C1 segment of cervical spinal cord (tissue), 14 donors: Measurements from ENCODE around the gene ELMOD2.
"Not testable (repeated sequence)": the region's sequence is repeated elsewhere in the genome, so short reads cannot be mapped to it uniquely, and the experiment has no call there.

Experiments
- DNase-seq, 14 donors: peaks; one replicate each; lab custom pipeline; 2025; lab: John Stamatoyannopoulos, UW

ELMOD2 gene, protein sequence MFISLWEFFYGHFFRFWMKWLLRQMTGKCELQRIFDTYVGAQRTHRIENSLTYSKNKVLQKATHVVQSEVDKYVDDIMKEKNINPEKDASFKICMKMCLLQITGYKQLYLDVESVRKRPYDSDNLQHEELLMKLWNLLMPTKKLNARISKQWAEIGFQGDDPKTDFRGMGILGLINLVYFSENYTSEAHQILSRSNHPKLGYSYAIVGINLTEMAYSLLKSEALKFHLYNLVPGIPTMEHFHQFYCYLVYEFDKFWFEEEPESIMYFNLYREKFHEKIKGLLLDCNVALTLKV

DNA sequence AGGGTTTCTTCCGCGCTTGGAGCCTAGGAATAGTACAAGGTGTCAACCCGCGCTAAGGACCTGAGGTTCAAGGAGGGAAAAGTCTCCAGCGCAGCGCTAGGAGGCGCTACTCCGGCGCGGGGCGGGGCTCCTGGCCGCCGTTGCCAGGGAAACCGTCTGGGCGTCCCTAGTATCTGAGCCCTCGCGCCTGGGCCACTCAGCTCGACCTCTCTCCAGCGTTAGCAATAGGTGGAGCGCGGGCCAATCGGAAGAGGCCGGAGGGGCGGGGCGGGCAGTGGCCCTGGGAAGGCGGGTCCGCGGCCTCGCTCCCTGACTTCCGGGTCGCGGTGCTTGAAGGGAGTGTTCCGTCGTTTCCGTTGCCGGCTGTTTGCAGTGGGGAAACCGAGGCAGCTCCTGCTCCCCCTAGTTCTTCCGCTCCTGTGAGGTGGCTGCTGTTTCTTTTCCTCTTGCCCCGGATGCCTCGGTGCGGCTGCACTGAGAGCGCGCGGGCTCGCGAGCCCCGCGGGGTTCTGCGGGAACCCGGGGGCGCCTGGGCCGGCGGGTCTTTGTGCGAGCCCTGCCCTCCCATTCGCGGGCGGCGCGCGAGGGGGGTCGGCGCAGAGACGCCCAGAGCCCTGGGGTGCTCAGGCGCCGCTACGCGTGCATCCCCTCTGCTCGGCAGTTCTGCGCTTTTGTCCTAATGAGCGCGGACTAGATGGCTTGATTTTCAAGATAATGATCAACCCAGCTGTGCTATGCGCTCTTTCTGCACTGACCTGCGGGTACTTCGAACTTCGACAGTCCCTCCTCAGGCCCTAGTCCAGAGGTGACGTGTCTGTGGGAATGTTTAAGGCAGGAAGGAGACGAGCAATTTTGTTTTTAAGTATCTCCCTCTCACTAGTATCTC is at the start of gene ELMOD2:
ELMOD2 (plus strand) TSS at position 312 of the 886 bp plus-strand sequence. CDS start 1,261 bp downstream, outside the sequence.
- DNase-seq = peak; percentile 61 to 98 (median 94)

DNA sequence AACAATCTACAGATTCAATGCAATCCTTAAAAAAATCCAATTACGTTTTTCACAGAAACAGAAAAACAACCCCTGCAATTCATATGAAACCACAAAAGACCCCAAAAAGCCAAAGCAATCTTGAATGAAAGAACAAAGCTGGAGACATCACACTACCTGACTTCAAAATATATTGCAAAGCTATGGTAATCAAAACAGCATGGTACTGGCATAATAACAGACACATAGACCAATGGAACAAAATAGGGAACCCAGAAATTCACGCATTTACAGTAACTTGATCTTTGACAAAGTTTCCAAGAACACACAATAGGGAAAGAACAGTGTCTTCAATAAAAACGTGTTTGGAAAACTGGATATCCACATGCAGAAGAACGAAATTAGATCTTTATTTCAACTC is 40.5 kb upstream of the ELMOD2 start:
- DNase-seq = no peak

DNA sequence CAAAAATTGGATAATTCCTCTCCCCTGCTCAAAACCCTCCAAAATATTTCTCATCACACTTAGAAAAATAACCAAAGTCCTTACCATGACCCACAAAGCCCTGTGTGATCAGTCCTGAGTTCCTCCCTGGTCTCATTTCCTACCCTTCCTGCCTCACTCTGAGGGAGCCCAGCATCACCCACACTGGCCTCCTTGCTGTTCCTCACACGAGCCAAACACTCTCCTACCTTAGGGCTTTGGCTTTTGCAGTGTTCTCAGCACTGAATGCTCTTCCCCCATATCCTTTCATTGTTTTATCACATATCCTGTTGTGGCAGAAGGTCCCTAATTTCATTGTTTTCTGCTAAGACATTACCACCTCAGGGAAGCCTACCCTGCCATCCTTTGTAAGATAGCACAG is 38.0 kb upstream of the ELMOD2 start:
- no peak for DNase-seq

DNA sequence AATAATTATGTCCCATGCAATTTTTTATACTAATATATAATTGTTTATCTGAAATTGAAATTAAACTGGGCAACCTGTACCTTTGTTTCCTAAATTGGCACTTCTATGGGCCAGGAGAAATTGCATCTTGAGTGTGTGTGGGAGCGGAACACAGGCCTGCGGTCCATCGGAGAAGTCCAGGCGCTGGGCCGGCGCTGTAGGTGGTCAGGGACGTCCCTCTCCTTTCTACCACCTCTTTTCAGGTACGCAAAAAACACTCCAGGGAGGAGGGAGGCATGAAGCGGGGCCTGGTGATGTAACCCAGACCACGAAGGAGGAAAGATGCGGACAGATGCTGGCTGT is 26.6 kb upstream of the ELMOD2 start:
- no peak for DNase-seq

DNA sequence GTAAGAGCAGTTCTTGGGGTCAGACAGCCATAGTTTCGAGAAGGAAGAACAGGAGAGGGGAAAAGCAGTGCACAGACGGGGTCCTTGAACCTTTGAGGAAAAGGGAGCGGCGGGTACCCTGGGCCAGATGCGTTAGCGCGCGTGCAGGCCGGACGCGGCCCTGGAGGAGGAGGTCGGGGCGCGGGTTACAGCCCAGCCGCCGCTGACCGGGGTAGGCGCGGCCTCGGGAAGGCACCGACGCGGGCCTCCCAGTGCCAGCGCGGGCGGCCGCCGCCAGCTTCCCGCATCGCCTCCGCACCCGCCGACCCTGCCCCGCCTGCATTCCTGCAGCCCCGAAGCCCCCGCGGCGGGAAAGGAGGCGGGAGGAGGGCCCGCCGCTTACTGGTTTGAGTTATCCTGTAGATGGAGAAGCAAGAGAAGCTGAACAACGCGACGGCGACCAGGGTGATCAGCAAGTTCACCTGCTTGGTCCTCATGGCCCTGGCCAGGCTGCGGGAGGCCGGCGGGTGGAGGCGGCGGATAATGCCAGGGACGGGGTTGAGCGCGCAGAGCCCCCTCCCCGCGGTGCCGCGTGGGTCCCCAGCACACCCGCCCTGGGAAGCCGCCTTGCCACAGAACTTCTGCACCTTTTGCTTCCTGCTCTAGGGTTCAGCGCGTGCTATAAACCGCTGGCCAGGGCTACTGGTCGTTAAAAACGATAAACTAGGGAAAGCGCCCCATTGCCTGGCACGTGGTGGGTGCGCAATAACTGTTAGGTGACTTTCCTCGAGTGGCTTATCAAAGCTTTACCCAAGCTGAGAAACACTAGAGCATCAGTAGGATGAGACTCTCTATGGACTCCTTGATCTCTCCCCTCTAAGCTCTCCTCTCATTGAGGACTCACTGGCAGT is 26.0 kb upstream of the ELMOD2 start, which contains the start of gene MGAT4D:
MGAT4D (minus strand) TSS at position 547 of the 890 bp plus-strand sequence; CDS start at position 476, 71 bp downstream.
- DNase-seq = no peak

DNA sequence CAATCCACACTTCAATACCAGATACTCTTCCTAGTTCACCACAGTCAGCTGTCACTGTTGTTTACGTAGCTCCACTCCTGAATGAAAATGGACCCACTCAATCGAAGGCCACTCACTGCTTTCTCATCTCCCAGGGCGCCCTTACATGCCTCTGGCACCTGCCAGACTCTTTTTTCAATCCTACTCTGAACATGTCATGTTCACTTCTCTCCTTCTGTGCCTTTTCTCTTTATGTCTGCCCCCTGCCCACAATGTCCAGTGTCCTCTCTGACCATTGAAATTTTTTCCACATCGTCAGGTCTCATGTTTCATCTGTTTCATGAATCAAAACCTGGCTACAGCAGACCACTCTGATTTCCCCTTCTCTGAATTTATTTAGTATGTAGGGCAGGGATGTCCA is 24.6 kb upstream of the ELMOD2 start:
- DNase-seq = no peak

DNA sequence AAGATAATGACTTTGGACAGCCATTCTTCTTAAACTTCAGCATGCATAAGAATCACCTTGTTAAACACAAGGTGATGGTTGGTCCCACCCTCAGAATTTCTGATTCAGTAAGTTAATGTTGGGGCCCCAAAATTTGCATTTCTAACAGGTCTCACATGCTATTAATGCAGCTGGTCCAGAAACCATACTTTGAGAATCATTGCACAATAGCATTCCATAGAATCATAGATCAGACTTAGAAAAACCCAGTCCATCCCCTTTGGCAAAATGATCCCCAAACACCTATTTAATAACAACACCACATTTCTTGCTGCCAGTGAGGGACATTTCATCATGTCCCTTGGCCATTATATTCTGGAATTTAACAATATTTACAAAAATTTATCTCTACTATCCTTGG is 19.7 kb upstream of the ELMOD2 start:
- DNase-seq = no peak

DNA sequence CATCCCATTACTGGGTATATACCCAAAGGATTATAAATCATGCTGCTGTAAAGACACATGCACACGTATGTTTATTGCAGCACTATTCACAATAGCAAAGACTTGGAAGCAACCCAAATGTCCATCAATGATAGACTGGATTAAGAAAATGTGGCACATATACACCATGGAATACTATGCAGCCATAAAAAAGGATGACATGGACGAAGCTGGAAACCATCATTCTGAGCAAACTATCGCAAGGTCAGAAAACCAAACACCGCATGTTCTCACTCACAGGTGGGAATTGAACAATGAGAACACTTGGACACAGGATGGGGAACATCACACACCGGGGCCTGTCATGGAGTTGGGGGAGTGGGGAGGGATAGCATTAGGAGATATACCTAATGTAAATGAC is 10.2 kb upstream of the ELMOD2 start:
- not testable (repeated sequence) for DNase-seq

DNA sequence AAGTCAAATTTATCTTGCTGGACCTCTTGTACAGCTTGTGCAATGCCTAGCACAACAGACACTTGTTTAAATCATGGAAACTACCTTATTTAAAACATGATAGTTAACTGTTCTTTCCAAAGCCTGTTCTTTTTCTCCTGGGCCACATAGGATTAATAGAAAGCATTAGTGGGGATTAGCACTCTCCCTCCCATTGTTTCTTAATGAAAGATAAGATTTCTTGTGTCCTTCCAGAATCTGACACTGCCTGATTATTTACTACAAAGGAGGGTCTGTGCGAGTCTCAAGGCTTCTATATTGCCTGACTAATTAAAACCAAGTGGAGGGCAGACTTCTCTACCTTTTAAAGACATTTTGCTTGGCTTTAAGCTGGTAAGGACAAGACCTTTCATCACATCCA is 8.5 kb upstream of the ELMOD2 start:
- DNase-seq = no peak

DNA sequence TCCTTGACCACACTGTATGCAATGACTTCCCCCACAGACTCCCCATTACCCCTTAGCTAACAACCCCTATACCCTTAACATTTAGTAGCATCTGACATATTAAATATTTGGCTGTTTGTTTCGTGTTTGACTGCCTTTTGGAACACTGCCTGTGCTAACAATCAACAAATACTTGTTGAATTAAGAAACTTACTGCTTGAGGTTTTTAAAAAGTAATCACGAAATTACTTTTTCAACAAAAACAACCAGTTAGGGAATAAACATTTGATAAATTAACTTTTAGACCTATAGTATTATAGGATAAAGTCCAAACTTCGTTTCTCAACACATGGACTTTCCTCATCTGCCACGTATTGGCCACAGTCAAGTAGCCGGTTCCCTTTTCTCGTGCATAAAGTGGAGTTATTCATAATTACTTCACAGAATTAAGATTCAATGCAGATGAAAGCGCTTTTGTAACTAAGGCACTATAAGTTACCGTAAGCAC is 555 bp upstream of the ELMOD2 start:
- DNase-seq = no peak

DNA sequence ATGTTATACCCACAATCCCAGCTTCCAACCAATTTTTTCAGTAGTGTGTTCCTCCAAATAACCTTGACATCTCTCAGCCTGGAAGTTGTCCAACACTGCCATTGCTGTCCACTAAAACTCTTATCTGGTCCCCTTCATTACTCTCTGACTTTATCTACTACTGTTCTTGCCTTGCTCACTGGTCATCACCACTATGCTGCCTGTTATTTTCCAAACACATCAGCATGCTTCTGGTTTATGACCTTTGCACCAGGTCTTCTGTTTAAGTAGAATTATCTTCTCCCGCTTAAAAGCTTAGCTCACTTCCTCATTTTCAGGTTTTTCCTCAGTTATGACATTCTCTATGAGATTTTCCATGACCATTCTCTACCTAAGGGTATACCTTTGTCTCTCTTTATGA is 5.5 kb downstream of the ELMOD2 start:
- DNase-seq = no peak

DNA sequence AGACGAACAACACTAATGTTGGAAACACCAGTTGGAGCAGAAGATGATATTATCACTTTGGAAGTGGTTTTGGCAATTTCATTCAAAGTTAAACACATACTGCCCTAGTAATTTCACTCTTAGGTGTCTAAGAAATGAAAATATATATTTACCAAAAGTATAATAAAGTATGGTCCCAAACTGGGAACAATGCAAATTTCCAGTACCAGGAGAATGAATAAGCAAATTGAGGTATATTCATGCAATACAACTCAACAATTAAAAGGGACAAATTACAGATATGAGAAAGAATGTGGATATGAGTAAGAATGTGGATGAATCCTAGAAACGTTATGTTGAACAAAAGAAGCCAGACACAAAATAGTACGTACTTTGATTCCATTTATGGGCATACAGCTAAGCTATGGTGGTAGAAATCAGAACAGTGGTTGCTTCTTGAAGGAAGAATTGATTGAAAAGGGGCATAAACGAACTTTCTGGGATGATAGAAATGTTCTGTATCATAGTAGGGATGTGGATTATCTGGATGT is 10.0 kb downstream of the ELMOD2 start:
- no peak for DNase-seq

DNA sequence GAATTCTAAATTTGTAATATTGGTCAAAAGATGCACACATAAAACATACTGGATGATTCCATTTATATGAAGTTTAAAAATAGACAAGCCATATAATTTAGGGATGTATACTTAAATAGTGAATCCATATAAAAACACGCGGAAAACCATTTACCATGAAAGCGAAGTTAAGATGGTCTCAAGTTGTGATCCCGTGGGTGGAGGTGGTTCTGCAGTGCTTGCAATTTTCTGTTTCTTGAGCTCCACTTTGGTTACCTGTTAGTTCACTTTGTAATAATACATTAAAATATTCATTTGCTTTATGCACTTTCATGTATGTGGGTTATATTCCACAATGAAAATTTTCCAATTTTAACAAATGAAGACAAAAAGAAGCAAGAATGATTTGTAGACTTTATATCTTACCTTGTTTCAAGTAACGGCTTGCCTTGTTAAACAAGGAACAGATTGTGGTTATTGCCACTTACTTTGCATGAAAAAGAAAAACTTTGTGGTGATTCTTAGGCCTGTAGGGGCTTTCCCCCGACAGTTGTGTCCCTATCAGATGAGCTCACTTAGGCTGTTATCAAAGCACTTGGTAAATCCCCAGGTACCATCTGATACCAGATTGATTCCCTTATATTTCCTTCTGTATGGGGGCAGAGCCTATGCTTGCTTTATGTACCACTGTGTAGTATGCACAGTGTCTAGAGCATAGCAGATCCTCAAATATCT is 32.6 kb downstream of the ELMOD2 start:
- no peak for DNase-seq

DNA sequence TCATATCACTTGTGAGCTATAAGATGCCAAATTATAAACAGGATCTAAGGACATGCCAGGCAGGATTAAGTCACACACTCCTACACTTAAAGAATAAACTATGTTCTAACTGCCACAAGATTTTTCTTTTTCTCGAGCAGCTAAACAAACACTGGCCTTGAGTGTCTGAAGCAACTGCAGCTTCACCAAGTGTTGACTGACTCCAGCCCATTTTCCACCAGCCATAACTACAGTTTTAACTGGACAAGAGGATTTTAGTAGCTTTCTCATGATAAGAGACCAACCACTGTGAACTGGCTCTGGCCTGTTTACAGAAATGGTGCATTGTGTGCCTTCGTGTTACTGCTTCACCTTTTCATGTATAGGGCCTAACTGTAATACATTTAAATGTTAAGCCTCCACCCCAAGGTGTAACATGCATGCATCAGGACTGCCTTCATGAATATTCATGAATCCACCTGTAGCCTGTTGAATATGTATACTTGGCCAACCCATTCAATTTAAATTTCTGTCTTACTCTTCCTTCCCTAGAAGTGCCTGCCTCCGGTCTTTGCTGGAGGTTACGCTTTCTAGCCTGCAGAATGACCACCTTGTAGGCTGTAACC is 34.0 kb downstream of the ELMOD2 start:
- DNase-seq = no peak

DNA sequence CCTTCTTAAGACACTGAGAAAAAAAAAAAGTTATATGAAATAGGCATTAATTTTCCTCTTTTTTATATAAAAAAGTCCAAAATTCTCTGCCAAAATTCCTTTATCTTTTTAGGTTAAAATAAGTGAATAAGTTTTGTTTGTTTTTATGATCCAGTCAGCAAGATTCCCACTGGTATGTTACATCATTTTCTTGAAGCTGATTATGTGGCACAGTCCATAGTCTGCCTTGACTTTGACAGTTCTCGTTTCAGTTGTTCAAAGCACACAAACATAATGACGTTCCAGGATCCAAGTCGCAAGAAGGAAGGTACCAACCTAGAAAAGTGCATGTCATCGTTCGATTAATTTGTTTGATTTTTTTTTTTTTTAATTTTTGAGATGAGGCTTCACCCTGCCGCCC is 35.7 kb downstream of the ELMOD2 start:
- no peak for DNase-seq

DNA sequence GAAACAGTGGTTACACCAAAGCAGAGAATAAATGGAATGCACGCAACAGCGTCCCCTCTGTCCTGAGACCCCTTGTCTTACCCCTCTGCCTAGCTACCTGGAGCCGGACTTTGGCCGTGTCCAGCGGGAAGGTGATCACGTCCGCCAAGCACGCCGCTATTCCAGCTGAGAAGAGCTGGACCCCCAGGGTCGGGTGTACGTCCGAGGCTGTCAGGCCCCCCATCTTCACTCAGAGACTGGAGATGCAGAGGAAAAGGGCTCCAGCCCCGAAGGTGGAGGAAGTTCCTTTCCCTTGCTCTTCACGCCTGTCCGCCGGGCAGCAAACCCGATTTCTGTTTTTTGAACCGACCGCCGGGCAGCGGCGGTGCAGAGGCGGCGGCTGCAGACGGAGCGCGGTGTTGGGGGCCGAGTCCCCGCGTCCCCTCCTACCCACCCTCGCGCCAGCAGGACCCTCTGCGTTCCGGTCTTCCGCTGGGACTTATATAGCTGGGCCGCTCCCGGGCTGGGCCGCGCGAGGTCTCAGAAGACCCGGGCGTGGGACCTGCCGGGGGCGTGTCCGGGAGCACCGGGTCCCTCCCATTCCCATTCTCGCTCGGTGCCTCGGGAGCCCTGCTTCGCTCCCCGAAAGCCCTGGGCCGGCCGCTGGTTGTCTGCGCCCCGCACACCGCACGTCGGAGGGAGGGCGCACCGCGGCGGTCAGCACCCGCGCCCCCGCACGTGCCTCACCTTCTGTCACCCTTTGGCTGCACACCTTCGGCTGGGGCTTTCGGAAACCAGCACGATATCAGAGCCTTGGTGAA is 44.7 kb downstream of the ELMOD2 start, which contains the start of gene UCP1:
UCP1 (minus strand) TSS at position 455 of the 800 bp plus-strand sequence; CDS start at position 223, 232 bp downstream.
- peak in 1 of 14 donors; percentile 5 for DNase-seq

DNA sequence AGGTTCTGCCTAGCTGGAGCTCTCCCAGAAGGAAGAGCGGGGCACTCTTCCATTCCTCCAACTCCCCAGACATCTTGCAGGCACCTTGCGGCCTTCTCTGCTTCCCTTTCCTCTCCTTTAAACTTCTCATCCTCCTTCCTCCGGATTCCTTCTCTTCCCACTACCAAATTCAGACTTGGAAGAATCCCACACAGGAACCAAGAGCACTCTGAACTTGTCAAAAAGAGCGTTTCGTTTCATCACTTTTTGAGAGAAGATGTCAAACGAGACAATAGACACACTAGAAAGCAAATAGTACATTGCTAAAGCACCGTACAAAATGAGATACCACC is 45.3 kb downstream of the ELMOD2 start:
- DNase-seq = no peak

DNA sequence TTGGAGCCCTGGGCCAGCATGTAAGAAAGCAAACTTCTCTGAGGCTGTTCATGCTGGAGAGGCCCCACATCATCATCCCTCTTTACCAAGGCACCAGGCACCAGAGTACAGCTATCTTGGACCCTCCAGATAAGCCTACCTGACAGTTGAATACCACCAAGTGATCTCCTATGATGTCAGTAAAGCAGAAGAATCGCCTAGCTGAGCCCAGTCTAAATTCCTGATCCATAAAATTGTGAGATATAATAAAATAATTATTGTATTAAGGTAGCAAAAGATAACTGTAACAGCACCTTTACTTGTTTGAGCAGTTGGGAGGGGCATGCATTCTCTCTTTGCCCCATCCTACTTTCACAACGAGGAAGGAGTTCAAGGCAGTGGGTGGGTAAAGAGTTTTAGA is 47.7 kb downstream of the ELMOD2 start:
- DNase-seq = no peak

DNA sequence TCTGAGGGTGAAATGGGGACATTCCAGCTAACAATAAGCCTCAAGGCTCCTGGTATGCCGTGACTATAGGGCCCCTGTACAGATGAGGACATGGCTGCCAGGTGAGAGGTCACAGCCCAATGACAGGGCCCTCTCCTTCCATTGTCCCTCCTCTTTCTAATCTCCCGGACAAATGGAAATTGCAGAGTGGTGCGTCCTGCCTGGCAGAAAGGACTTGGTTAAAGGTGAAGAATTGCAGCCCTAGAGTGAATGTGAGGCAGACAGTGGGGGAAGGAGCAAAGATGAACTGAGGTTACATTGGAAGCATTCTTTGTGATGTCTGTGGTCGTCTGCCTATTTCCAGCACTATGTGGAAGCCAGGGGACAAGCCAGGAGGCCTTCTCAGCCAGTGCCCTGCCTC is 51.5 kb downstream of the ELMOD2 start:
- no peak for DNase-seq

DNA sequence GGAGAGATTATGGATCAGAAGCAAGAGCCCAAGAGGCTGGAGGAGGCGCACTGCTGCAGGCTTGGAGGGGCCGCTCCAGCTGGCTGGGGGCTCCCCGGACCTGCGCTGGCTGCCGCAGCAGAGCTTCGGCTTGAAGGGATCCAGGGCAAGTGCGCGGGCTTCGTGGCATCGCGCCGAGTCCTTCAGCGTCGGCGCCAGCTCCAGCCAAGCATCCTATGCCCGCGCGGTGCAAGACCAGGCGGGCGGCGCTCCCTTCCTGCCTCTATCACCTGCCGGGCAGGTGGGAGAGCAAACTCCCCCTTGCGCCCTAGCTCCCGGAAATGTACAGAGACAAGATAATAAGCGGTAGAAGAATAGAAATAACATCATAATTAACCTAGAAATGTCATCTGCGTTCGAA is 55.3 kb downstream of the ELMOD2 start:
- DNase-seq = peak in 1 of 14 donors; percentile 6
